GM18526 (cell line): Measurements from ENCODE around the gene MYO5A.

ENCODE experiments used
- POLR2A ChIP-seq: IDR thresholded peaks from 3 replicates; pipeline ENCODE4 v1.6.1; 2011; ENCODE audit not compliant: insufficient read length; ENCODE audit errors: extremely low read depth

The MYO5A gene

DNA sequence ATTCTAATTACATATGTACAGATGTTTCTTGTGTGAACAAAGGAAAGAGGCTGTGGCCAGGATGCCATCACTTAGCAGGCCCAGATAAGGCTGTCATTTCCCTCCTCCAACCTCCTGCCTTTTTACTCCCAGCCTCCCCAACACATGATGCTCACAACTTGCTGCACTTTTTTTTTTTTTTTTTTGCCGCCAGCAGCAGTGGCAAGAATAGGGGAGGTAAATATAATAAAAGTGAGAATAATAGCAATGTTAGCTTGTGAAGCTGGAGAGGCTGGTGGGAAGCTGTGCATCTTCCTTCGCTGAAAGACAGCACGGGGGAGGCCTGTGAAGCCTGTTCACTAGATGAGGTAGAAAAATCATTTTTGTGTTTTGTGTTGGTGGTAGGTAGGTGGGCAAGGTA lies 190.6 kb downstream of the MYO5A start:
- no peak for TF ChIP-seq POLR2A

GRCh38 chr15:52337198-52337853 lies 191.4 kb downstream of the MYO5A start:
- no peak for TF ChIP-seq POLR2A

- no peak for TF ChIP-seq POLR2A
Observed at GRCh38 chr15:52336529-52336928, 192.2 kb downstream of the MYO5A start.

- no peak for TF ChIP-seq POLR2A
Observed at GRCh38 chr15:52334491-52335160, 194.1 kb downstream of the MYO5A start.

DNA sequence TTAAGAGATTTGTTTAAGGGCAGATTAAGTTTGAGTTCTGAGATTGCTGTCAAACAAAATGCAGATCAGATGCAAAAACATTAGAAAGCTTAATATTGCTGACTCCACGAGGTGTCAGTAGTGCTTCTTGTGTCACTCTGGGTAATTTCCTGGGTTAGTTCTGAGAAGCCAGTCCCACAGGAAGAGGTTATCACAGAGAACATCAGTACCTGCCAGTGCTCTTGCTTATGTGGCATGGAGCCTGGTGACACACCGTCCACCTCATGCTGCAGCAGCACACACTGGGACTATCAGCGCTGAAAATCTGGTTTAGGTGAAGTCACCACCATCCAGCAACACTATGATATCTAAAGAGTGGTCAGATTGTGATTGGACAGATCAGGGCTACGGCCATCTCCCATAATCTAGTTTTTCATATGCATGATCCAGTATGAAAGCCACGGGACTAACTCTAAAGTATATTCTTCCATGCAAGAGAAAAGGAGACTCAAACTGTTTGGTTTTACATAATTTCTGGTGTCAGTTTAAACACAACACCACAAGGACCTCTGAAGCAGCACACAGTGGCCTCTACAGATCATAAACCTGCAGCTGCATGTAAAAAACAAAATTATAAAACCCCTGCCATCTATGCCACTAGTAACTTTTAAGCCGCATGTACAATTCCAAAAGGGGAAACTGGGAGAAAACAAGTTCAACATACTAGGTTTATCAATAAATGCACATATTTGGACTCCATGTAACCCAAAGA lies 197.0 kb downstream of the MYO5A start:
- TF ChIP-seq POLR2A = no peak

DNA sequence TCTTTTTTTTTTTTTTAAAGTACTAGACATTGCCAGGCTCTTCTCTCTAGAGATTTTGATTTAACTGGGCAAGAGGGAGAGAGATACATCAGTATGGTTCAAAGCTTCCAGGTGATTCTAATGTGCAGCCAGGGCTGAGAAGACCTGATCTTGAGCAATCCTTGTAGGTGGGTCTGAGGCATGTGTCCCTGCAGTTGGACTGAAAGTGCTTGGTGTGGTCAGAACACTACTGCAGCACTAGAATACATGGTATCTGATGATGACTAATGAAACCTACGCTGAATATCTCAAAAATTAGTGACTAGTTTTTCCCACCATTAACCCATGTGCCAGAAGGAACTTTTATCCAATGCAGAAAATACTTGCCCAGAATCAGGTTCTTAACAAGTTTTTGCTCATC lies 198.7 kb downstream of the MYO5A start:
- no peak for TF ChIP-seq POLR2A

DNA sequence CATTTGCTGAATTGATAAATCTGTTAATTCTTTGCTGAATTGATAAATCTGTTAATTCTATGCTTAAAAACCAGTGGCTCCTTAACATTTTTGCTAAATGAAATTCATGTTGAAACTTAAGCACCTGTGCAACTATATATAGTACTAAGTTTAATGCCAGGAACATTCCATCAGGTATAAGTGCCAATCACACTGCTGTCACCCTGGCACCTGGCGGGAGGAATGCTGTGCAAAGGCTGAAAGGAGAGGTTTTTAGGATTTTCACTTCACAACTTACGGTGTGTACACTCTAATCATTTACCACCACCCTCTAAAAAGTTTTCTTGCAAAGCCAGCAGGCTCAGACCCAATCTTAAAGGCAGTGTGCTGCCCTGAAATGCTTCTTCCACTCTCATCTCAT lies 199.5 kb downstream of the MYO5A start:
- no peak for TF ChIP-seq POLR2A

GRCh38 chr15:52328680-52329079 lies 200.0 kb downstream of the MYO5A start:
- TF ChIP-seq POLR2A = no peak

GRCh38 chr15:52326756-52327155 lies 201.9 kb downstream of the MYO5A start:
- TF ChIP-seq POLR2A = no peak

GRCh38 chr15:52324109-52324508 lies 204.6 kb downstream of the MYO5A start:
- TF ChIP-seq POLR2A = no peak

DNA sequence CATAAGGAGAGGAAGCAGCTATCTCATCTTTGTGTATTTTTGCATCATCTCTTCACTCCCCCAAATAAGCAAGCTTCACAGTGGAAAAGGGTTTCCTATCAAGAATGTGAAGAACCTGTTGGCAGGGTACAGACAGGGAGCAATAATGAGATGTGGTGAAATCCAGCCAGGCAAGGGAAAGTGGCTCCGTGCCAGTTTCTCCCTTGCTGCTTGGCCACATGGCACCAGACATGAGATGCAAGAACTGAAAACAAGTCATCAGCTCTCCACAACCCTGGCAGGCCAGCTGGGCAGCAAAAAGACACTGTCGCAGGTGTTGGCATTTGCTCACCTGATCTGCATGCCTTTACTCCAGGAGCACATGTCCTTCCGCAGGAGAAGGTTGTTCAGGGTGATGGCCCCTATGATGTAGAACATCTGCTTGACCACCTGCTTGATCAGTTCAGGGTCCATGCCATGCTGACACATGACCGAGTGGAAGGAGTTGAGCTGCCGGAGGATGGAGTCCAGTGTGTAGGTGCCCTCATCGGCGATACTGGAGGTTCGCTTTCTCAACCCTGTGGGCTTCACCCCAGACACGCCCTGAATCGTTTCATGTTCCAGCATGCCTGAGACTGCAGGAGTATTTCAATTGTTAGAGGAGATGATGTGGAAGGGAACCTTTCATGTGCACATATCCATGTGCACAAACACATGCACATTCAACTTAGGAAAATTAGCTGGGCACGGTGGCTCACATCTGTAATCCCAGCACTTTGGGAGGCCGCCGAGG lies 209.8 kb downstream of the MYO5A start:
- TF ChIP-seq POLR2A = no peak

GRCh38 chr15:52317688-52318087 lies 211.0 kb downstream of the MYO5A start:
- TF ChIP-seq POLR2A = no peak

GRCh38 chr15:52317022-52317421 lies 211.7 kb downstream of the MYO5A start:
- no peak for TF ChIP-seq POLR2A

DNA sequence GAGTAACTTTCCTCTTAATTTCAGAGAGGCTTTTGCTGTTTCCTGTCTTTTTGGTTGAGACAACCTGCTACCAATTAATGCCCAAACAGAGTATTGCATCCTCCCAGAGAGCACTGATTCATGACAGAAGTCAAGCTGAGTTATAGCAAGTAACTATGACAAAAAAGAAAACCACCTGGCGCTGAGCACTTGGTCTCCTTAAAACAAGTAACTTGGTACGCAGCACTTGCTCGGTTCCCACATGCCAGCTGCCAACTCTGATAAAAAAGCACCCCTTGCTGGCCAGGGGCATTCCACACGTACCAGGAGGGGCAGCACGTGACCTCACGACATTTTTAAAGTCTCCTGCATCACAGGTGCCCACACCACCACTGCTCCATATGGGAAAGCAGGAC lies 219.5 kb downstream of the MYO5A start:
- no peak for TF ChIP-seq POLR2A

GRCh38 chr15:52308446-52309153 lies 220.1 kb downstream of the MYO5A start:
- TF ChIP-seq POLR2A = peak; percentile 32
